Activated gamma-delta T cell (primary cell): Measurements from ENCODE around the gene SLAIN1.

Experiments
- DNase-seq: peaks from one replicate; lab custom pipeline; 2025; lab: John Stamatoyannopoulos, UW

SLAIN1 gene

GRCh38 chr13:77751513-77752456 is 54.3 kb downstream of the SLAIN1 start:
- no peak for DNase-seq

GRCh38 chr13:77752512-77753069 is 55.1 kb downstream of the SLAIN1 start:
- DNase-seq, result no peak

- DNase-seq, result no peak
Measured at GRCh38 chr13:77760893-77761292, 63.4 kb downstream of the SLAIN1 start.

- DNase-seq, result no peak
Measured at GRCh38 chr13:77767413-77767812, 69.9 kb downstream of the SLAIN1 start.

- no peak for DNase-seq
Measured at GRCh38 chr13:77774181-77774580, 76.7 kb downstream of the SLAIN1 start.

GRCh38 chr13:77776704-77777103 is 79.2 kb downstream of the SLAIN1 start:
- no peak for DNase-seq

- DNase-seq, result no peak
Measured at GRCh38 chr13:77779552-77780272, 82.2 kb downstream of the SLAIN1 start.

GRCh38 chr13:77781808-77782207 is 84.3 kb downstream of the SLAIN1 start:
- DNase-seq, result no peak

- no peak for DNase-seq
Measured at GRCh38 chr13:77784515-77784914, 87.0 kb downstream of the SLAIN1 start.

GRCh38 chr13:77786695-77787287 is 89.3 kb downstream of the SLAIN1 start:
- DNase-seq, result no peak

GRCh38 chr13:77789376-77789775 is 91.9 kb downstream of the SLAIN1 start:
- DNase-seq, result no peak

- no peak for DNase-seq
Measured at GRCh38 chr13:77800219-77800618, 102.7 kb downstream of the SLAIN1 start.

GRCh38 chr13:77806518-77806917 is 109.0 kb downstream of the SLAIN1 start:
- DNase-seq, result no peak

GRCh38 chr13:77807431-77808135 is 110.1 kb downstream of the SLAIN1 start:
- DNase-seq, result no peak

GRCh38 chr13:77810430-77810829 is 112.9 kb downstream of the SLAIN1 start:
- DNase-seq, result no peak

GRCh38 chr13:77810878-77811277 is 113.4 kb downstream of the SLAIN1 start:
- no peak for DNase-seq

- no peak for DNase-seq
Measured at GRCh38 chr13:77811381-77811780, 113.9 kb downstream of the SLAIN1 start.

- no peak for DNase-seq
Measured at GRCh38 chr13:77811981-77812380, 114.5 kb downstream of the SLAIN1 start.
